ENCODE measurements around the gene DDO.

The DDO gene

GRCh38 chr6:110419028-110419739 is 3.8 kb upstream of the DDO start:
- DNase-seq (ENCODE audit: low read depth): no peak

GRCh38 chr6:110418594-110418993 is 3.2 kb upstream of the DDO start:
- no peak for DNase-seq (ENCODE audit: low read depth)

DNA sequence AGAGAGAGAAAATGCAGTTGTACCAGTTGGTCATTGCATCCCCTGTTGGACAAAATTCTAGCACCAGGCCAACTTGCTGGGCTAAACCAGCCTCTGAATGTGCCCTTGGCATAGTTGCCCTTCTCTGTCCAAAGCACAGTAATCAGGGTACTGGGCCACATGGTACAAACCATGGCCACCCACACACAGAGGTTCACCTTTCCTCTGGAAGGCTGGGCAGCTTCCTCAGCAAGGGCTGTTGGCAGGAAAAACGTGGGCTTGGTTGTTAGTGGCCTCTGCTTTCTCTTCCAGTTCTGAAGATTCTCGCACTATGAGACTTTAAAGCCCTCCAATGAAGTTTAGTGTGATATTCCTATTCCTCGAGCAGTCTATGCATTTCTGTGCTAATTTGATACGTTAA is 706 bp downstream of the DDO start:
- no peak for DNase-seq (ENCODE audit: low read depth)

DNA sequence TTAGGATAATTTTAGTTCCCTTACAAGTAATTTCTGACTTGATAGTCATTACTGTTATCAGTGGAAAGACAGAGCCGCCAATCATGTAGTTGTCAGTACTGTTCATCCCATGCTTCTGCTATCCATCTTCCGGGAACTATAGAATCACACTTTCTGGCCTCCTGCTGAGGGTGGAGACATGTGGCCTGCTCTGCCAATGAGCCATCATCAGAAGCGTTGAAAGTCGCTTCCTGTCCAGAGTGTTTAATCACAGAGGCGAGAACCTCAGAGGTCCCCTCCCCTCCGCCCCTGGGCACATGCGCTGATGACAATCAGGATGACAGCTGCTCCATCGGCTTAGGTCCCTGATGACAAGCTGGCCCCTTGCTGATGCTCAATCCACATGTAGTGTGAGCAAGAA is 3.0 kb downstream of the DDO start:
- DNase-seq (ENCODE audit: low read depth): no peak

GRCh38 chr6:110410511-110410910 is 4.9 kb downstream of the DDO start:
- DNase-seq (ENCODE audit: low read depth): no peak

DNA sequence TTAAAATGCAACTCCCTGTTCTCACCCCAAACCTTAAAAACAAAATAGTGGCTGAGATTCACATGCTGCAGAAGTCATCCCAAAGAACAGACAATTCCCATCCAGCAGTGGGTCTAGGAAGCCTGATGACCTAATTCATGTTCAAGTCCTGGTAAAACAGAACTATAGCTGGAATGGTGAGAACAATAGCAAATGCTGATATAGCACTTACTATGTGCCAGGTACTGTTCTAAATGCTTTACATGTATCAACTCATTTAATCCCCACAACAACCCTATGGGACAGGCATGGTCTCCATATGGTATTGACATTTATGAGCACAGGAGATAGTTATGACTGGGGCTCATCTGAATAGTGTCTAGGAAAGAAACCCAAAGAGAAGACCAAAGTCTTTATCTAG is 5.6 kb downstream of the DDO start:
- DNase-seq (ENCODE audit: low read depth): no peak

DNA sequence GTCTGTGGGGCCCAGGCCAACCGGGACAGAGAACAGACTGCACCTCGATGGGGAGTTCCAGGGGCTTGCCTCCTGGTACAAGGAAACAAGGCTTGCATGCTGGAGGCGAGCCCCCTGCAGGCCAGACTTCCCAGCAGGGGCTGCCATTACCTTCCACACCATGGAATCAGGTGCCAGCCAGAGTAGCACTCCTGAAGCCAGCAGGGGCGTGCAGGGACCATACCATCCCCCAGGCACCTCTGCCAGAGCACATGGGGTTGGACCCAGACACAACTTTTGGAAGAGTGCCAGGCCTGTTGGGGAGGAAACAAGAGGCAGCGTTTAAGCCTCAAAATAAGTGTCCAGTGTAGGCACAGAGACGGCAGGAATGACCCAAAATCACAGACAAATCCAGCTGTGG is 6.5 kb downstream of the DDO start:
- DNase-seq (ENCODE audit: low read depth): no peak

DNA sequence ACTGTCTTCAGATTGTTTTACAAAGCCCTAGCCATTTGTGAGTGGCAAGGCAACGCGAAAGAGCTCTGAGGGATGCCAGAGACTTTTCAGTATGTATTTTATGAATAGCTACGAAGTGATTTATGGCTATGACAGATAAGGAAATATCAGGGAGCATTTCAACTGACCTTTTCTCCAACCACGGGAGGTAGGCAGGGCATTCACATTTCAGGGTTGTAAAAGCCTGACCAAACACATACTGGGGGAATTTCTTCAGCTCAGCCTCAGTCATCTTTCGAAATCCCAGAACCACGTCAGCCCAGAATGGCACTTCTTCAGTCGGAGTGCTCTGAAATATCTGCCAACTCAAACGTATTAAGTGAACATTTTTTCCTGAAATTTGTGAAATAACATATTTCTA is 10.8 kb downstream of the DDO start:
- DNase-seq (ENCODE audit: low read depth): no peak

DNA sequence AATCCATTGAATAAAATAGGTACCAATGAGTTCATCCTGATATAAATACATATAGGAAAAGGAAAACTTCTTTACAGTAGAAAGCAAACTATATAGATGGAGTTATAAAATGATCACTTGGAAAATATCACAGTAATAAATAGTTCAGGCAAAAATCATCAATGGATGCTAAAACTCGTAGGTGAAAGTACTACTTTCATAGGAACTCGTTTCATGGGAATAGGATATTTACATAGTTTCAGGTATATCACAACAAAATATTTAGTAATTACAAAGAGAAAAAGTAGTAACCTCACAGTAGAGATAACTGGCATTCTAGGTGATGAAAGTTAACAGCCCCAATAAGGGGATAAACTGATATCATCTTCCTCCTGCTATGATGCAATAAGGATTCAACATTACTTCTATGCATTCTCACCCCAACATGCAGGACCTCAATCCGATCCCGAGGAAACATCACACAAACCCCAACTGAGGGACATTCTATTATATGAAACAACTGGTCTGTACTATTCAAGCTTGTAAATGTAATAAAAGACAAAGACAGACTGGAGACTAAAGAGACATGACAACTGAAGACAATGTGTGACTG is 13.7 kb downstream of the DDO start:
- DNase-seq (ENCODE audit: low read depth): no peak

DNA sequence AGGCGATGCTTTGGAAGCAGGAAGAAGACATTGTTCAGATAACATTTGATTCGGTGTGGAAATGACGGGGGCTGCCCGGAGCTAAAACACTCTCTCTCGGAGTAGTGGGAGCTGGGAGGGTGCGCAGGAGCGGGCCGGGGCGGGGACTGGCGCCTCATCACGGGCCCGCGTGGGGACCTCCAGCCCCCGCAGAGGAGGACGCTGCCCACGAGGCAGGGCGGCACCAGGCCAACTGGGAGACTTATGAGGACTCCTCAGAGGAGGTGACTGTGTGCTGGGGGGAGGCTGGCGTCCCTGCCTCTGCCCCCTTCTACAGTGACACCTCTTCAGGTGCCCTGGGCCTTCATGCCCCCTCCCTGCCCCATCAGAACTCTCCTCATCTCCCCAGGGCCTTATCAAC is 15.2 kb downstream of the DDO start:
- DNase-seq (ENCODE audit: low read depth): no peak

- no peak for DNase-seq (ENCODE audit: low read depth)
These were observed 15.9 kb downstream of the DDO start for GRCh38 chr6:110399219-110400071.

GRCh38 chr6:110398778-110399177 is 16.6 kb downstream of the DDO start:
- DNase-seq (ENCODE audit: low read depth): no peak

GRCh38 chr6:110395221-110395620 is 20.2 kb downstream of the DDO start:
- no peak for DNase-seq (ENCODE audit: low read depth)

DNA sequence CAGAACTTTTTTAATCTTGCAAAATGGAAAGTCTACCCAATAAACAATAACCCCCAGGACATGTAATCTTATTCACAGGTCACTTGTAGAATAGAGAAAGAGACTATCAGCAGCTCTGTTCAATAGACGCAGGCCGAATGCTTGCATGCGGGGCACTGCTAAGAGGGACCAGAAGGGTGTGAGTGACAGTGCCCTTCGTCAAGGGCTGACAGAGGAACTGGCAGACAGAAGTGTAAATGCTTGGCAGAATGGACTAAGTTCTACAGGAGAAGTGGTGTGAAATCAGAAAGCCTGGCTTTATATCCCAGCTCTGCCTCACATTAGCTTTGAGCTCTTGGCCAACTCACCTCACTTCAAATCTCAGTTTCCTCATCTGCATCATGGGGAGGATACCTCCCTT is 21.0 kb downstream of the DDO start:
- DNase-seq (ENCODE audit: low read depth): no peak

- no peak for DNase-seq (ENCODE audit: low read depth)
These were observed 22.6 kb downstream of the DDO start for GRCh38 chr6:110392727-110393126.

GRCh38 chr6:110390404-110390803 is 25.0 kb downstream of the DDO start:
- DNase-seq (ENCODE audit: low read depth): no peak

GRCh38 chr6:110389689-110390382 is 25.5 kb downstream of the DDO start:
- DNase-seq (ENCODE audit: low read depth): no peak

- no peak for DNase-seq (ENCODE audit: low read depth)
These were observed 27.4 kb downstream of the DDO start for GRCh38 chr6:110387986-110388385.

DNA sequence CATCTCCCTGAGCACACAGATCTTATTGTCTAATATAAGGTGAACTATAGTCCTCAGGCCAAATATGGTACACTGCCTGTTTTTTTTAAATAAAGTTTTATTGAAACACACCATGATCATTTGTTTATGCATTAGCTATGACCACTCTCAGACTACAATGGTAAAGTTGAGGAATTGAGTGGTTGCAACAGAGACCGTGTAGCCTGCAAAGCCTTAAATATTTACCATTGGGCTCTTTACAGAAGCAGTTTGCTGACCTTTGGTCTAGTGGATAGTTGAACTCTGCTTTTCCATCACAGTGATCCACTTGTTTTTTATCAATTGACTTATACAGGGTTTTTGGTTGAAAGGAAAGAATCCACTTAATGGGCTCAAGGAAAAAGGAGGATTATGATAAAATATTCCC is 29.9 kb downstream of the DDO start:
- no peak for DNase-seq (ENCODE audit: low read depth)

DNA sequence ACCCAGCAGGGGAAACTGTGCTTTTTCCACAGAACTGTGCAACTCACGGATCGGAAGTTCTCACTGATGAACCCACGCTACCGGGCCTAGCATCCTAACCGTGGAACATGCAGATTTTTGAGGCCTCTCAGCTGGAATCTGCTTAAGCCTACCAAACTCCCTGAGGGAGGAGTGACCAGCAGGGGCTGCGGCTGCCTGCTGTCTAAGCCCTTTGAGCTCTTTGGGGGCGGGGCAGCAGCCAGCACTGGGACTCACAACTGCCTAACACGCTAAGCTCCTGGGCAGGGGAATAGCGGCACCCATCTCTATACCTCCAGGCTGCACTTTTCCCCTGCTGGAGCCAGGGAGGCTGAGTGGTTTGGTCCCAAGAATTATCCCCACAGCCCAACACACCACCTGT is 36.8 kb downstream of the DDO start:
- no peak for DNase-seq (ENCODE audit: low read depth)

GRCh38 chr6:110369066-110369465 is 46.3 kb downstream of the DDO start:
- DNase-seq (ENCODE audit: low read depth): no peak

DNA sequence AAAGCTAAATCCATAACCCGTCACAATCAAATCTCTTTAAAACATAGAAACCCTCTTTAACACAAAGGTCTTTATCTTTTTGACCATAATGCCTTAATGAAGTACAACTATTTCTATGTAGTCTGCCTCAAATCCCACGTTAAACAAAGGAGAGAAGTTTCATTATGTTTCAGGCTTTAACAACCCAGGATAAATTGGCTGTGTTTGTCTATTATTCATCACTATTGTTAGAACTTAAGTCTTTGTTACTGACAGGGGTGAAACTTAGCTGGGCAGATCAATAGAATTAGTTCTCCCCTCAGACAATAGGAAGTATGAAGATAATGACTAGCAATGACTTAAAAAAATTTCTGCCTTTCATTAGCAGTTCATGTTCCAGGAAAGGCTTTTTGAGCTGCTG is 47.1 kb downstream of the DDO start:
- no peak for DNase-seq (ENCODE audit: low read depth)

DNA sequence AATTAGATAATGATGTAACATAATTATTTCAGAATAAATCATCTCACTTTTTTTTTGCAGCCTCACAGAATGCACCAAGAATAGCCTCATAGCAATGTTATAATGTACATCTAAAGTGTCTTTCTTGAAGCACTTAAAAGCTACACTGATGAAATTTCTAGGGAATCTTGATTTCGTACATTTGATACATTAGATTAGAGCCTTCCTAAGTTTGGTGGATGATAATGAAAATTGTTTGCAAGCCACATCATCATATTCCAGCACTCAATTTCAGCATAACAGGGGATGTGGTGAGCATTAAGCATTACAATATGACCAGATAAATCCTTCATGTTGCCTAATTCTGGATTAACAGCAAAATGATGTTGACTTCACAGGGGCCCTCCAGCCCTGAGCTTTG is 47.5 kb downstream of the DDO start:
- no peak for DNase-seq (ENCODE audit: low read depth)

Measured in HS-5 (cell line).